Testis (tissue), 3 donors: ENCODE measurements around the gene KIDINS220. TPM values are rescaled to one million over a fixed set of nuclear protein-coding genes. Genes with fewer than 3 reads are reported as not detected.
"Not testable (repeated sequence)": the region's sequence is repeated elsewhere in the genome, so short reads cannot be mapped to it uniquely, and the experiment has no call there.

ENCODE experiments used
- DNase-seq: peaks from one replicate; pipeline ENCODE4 v3.0.0-alpha.2; 2019
- H3K27ac ChIP-seq, 2 donors: fragments of 200-600 bp; sonication (generic); one replicate each; pipeline ENCODE4 v1.5.1; 2019
- H3K27me3 ChIP-seq: fragments of 200-600 bp; sonication (generic); one replicate; pipeline ENCODE4 v1.5.1; 2019
- H3K36me3 ChIP-seq: fragments of 200-600 bp; sonication (generic); one replicate; pipeline ENCODE4 v1.5.1; 2017; ENCODE audit warnings: low read depth; ENCODE audit errors: missing control alignments
- H3K4me1 ChIP-seq: fragments of 200-600 bp; sonication (generic); one replicate; pipeline ENCODE4 v1.5.1; 2019
- H3K4me3 ChIP-seq, 2 donors: fragments of 200-600 bp; sonication (generic); one replicate each; pipeline ENCODE4 v1.5.1; 2017 to 2019
- H3K9me3 ChIP-seq: fragments of 200-600 bp; sonication (generic); one replicate; pipeline ENCODE4 v1.5.1; 2017
- CTCF ChIP-seq, 3 experiments: fragments of 450-650 bp in 2 of 3; fragments of 200-600 bp in 1 of 3; sonication (generic) in 1 of 3; IDR thresholded peaks; one replicate each; pipeline ENCODE4 v1.5.1; 2016 to 2019; ENCODE audit warnings: antibody characterized with exemption in 3 of 3, mild to moderate bottlenecking in 2 of 3, moderate library complexity in 1 of 3
- POLR2A ChIP-seq: fragments of 450-650 bp; IDR thresholded peaks from one replicate; pipeline ENCODE4 v1.6.1; 2017; ENCODE audit warnings: antibody characterized with exemption, mild to moderate bottlenecking, moderate library complexity
- WGBS, 2 donors: methylation state at CpG; one replicate each; pipeline ENCODE4 v1.1.5; 2018; 5-methylcytosine and 5-hydroxymethylcytosine counted together
- intact Hi-C: fragments of 100-400 bp; cut with DNase I; formaldehyde crosslinking; loops from one replicate; pipeline ENCODE4 v1.15.1; 2023; ENCODE audit warnings: low total_unique reads
- polyA plus RNA-seq: library from polyadenylated mRNA; stranded (reverse); fragments of 350-450 nt; fragmentation: Illumina TruSeq; extraction: RNeasy Lipid Tissue Mini Kit (QIAGEN cat#74804); gene quantifications from one replicate; pipeline ENCODE4 v1.2.3, GENCODE V29; 2014; ENCODE audit warnings: low read depth, low replicate concordance; ENCODE audit not compliant: insufficient read depth
- total RNA-seq, 2 donors: library from RNA; depleted of rRNA; stranded (reverse); fragments of >200 nt; gene quantifications; one replicate each; pipeline ENCODE4 v1.2.3, GENCODE V29; 2016

The KIDINS220 gene
- total and polyA plus RNA-seq, 3 donors from 2014 or later, result 25.5 to 75.7 (median 68.6) TPM

- Histone ChIP-seq H3K9me3 (no peaks in the 10 kb centered on the region), H3K27me3 (no peaks in the 10 kb centered on the region), H3K4me1 (no peaks in the 10 kb centered on the region), H3K4me3 (no peak overlapping the region), H3K27ac (no peak overlapping the region), H3K36me3 (no peaks in the 10 kb centered on the region)
- intact Hi-C loops, result no loop called here
- 95 to 98% methylated on average over 10 of the region's 10 CpGs for WGBS, 2 donors
- TF ChIP-seq CTCF (IDR thresholded peaks at IDR 0.05), result no peak
- no peak for TF ChIP-seq POLR2A
- DNase-seq, result no peak
Observed at GRCh38 chr2:8732601-8733000, 104.8 kb downstream of the KIDINS220 start.

- H3K4me1 ChIP-seq, result no peaks in the 10 kb centered on the region
- no peak overlapping the region for H3K4me3 ChIP-seq
- DNase-seq, result no peak
- H3K27me3 ChIP-seq, result no peaks in the 10 kb centered on the region
- no peak overlapping the region for H3K27ac ChIP-seq
- H3K9me3 ChIP-seq, result no peaks in the 10 kb centered on the region
- intact Hi-C loops, result no loop called here
- TF ChIP-seq POLR2A (no peak), CTCF (IDR thresholded peaks at IDR 0.05) (no peak)
- 91 to 93% methylated on average over 9 of the region's 9 CpGs for WGBS, 2 donors
- no peaks in the 10 kb centered on the region for H3K36me3 ChIP-seq
Observed at GRCh38 chr2:8729939-8730338, 107.5 kb downstream of the KIDINS220 start.

- H3K9me3 ChIP-seq, H3K27me3 ChIP-seq, H3K4me1 ChIP-seq, H3K36me3 ChIP-seq, H3K27ac ChIP-seq, H3K4me3 ChIP-seq, intact Hi-C loops, DNase-seq: not testable (repeated sequence)
- whole genome bisulfite sequencing, 2 donors, result 75 to 86% methylated on average over 5 of the region's 5 CpGs
Observed at GRCh38 chr2:8729101-8729500, 108.3 kb downstream of the KIDINS220 start.

GRCh38 chr2:8728305-8729015, 109.0 kb downstream of the KIDINS220 start:
- no peak for TF ChIP-seq POLR2A
- no peak for TF ChIP-seq CTCF (IDR thresholded peaks at IDR 0.05)
- Histone ChIP-seq H3K4me1 (no peaks in the 10 kb centered on the region), H3K27me3 (no peaks in the 10 kb centered on the region), H3K9me3 (no peaks in the 10 kb centered on the region), H3K36me3 (no peaks in the 10 kb centered on the region), H3K27ac (no peak overlapping the region), H3K4me3 (no peak overlapping the region)
- intact Hi-C loops, result no loop called here
- DNase-seq, result no peak
- 92 to 97% methylated on average over 7 of the region's 7 CpGs for WGBS, 2 donors

- Histone ChIP-seq H3K4me3 (no peak overlapping the region), H3K27me3 (no peaks in the 10 kb centered on the region), H3K27ac (no peak overlapping the region), H3K9me3 (no peaks in the 10 kb centered on the region), H3K4me1 (no peaks in the 10 kb centered on the region), H3K36me3 (no peaks in the 10 kb centered on the region)
- 81 to 88% methylated on average over 7 of the region's 7 CpGs for WGBS, 2 donors
- no peak for TF ChIP-seq POLR2A
- TF ChIP-seq CTCF (IDR thresholded peaks at IDR 0.05), result no peak
- no peak for DNase-seq
- intact Hi-C loops, result no loop called here
Observed at GRCh38 chr2:8725838-8726237, 111.6 kb downstream of the KIDINS220 start.
